NCI-H2227 (cell line): ENCODE data around the gene TGM3.

Experiments
- DNase-seq: peaks from one replicate; lab custom pipeline; 2025; ENCODE audit not compliant: unreplicated experiment; lab: John Stamatoyannopoulos, UW

The TGM3 gene, protein sequence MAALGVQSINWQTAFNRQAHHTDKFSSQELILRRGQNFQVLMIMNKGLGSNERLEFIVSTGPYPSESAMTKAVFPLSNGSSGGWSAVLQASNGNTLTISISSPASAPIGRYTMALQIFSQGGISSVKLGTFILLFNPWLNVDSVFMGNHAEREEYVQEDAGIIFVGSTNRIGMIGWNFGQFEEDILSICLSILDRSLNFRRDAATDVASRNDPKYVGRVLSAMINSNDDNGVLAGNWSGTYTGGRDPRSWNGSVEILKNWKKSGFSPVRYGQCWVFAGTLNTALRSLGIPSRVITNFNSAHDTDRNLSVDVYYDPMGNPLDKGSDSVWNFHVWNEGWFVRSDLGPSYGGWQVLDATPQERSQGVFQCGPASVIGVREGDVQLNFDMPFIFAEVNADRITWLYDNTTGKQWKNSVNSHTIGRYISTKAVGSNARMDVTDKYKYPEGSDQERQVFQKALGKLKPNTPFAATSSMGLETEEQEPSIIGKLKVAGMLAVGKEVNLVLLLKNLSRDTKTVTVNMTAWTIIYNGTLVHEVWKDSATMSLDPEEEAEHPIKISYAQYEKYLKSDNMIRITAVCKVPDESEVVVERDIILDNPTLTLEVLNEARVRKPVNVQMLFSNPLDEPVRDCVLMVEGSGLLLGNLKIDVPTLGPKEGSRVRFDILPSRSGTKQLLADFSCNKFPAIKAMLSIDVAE

DNA sequence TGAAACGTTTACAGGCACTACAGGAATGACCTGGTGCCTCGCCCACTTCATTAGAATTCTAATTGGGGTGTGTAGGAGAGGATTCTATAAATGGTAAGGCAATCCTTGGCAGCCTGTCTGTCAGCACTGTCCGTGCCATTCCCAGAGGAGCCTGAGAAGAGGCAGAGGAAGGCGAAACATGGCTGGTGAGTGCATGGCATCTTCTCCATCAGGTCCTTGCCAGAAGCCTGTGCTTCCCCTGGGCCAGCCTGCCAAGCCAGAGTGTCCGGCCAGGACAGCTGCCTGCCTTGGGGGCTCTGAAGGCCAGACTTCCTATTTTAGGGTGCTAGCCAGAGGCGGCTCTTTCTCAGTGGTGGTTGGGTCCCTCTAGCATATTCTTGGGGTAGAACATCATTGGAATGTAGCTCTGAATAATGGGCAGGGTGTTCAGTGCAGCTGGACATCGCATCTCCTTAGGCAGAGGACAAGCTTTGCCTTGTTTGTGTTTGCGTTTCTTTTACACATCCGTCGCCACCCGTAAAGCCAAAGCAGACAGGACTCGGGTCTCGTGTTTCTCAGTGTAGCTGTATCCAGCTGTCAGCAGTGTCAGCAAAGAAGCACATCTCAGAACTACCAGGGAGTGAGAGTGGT lies at the start of gene TGM3:
Gene TGM3, plus strand, starts transcription at position 116 of the 630 bp plus-strand sequence. Its CDS starts 63 bp downstream, at position 179.
- no peak for DNase-seq

DNA sequence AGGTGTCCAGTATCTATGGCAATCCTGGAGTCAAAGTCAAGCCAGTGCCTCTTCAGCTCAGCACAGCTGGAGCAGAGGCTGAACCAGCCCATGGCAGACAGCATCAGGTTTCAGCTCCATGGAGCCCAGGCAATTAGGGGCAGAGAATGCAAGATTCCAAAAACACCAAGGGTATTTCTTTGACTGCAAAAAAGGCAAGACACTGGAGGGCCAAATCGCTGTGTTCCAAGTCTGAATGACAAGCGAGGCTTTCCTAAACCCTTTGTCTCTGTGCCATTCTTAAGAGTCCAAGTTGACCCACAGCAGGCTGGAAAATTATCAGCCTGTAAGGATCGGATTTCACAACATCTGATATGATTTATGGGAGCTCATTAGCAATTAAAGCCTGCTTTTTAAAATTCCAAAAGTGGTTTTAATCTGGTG lies 49.7 kb upstream of the TGM3 start:
- DNase-seq = no peak

DNA sequence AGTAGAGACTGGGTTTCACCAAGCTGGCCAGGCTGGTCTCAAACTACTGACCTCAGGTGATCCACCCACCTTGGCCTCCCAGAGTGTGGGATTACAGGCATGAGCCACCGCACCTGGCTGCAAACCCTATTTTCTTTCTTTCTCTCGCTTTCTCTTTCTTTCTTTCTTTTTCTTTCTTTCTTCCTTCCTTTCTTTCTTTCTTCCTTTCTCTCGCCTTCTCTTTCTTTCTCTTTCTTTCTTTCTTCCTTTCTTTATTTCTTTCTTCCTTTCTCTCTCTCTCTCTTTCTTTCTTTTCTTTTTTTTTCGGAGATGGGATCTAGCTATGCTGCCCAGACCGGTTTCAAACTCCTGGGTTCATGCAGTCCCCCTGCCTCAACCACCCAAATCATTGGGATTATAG lies 47.0 kb upstream of the TGM3 start:
- no peak for DNase-seq

DNA sequence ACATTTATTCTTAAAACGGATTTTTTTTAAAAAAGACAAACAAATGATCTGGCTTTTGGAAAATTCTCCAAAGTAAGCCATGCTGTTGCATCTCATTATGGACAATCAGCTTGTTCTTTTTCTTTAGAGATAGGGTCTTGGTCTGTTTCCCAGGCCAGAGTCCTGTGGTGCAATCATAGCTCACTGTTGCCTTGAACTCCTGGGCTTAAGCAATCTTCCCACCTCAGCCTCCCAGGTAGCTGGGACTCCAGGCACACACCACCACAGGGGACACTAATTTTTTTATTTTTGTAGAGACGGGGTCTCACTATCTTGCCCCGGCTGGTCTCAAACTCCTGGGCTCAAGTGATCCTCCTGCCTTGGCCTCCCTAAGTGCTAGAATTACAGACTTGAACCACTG lies 45.9 kb upstream of the TGM3 start:
- DNase-seq = no peak

DNA sequence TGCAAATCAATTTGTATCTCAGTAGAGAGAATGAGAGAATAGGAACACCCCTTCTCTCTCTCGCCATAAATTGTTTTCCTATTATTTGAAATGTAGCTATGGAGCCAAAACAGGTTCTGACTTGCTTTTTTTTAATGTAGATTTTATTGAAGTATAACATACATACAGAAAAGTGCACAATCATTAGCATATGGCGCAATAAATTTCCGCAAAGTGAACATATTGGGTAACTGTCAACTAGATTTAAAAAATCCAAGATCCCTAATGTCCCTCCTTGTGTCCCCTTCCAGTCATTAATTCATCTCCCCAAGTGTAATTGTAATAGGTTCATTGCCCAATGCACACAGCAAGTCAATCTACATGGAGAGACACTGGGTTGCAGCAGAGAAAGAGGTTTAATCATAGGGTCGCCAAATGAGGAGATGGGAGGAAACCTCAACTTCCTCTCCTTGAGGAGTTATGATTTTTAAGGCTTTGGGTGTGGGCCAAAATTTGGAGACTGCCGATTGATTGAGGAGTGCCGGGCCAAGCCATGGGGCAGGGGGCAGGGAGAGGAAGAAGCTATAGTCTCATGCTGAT lies 43.3 kb upstream of the TGM3 start:
- no peak for DNase-seq

DNA sequence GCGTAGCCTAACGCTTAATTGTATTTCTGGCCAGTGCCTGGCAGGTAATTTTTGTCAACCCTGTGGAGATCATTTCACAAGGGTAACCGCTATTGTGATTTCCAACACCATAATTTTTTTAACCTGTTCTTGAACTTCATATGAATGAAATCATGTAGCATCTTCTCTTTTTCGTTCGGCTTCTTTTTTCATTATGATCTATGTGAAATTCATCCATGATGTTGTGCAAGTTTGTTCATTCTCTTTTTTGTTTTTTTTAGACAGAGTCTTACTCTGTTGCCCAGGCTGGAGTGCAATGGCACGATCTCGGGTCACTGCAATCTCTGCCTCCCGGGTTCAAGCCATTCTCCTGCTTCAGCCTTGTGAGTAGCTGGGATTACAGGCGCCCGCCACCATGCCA lies 42.5 kb upstream of the TGM3 start:
- no peak for DNase-seq

DNA sequence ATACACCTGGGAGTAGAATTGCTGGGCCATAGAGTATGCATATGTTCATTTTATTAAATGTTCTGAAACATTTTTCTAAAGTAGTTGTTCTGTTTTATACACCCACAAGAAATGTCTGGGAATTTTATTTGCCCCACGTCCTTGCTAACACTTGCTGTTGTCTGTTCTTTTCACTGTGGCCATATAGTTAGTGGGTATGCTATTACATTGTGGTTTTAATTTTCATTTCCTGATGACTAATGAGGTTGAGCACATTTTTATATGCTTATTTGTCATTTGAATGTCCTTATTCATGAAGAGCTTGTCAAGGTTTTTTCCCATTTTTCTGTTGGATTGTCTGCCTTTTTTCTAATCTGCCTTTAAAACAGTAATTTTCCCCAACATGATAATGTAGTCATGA lies 41.5 kb upstream of the TGM3 start:
- DNase-seq = no peak

DNA sequence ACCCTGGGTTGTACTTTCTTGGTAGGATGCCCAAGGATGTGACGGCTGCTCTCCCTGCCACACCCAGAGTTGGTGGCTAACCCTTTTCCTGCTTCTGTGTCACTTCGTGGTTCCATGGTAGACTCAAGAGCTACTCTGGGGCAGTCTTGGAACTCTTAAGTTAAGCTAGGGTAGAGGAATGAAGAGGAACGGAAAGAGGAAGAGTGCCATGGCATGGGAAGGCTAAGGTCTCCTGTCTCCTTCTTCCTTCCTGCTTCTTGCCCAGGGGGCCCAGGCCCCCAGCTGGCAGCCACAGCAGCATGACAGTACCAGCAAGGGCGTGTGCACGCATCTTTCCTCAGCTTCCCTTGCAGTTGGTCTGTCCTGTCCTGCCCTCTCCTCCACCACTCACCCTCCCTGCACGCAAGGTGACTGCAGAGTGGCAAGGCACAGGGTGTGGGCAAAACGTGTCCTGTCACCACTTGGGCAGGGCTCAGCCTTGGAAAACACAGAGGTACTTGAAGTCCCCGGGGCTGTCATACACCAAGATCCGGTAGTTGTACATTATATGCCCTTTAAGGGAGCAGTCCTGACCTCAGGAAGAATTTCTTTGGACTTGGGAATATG lies 39.8 kb upstream of the TGM3 start:
- DNase-seq = no peak

DNA sequence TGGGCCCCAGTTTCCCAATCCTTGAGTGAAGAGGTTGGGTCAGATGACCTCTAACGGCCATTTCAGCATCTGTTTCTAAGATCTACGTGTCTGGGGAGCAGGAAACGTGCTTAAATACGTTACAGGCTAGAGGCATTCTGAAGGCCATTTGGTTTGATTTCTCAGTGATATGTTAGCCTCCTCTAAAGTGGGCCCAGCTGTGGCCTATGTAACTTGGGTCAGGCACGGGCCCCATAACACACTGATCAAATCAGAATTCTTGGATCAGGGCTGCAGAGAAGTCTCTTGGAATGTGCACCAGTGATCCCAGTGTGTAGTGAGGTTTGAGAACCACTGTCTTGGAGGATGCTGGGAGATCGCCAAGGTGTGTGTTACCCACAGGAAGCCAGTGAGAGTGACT lies 36.1 kb upstream of the TGM3 start:
- DNase-seq = no peak

DNA sequence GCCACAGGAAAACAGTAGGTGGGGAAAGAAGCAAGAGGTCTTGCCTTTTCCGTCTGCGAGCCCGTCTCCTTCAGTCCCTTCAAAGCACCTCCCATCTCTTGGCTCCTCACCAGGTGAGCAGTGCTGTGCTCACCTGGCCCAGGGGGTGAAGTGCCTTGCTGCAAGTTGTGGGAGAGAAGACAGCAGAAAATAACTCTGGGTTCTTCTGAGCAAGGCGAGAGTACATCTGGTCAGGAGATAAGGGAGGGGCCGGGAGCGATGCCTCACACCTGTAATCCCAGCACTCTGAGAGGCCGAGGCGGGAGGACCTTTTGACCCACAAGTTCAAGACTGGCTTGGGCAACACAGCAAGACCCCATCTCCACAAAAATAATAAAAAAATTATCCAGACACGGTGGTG lies 35.6 kb upstream of the TGM3 start:
- DNase-seq = no peak

DNA sequence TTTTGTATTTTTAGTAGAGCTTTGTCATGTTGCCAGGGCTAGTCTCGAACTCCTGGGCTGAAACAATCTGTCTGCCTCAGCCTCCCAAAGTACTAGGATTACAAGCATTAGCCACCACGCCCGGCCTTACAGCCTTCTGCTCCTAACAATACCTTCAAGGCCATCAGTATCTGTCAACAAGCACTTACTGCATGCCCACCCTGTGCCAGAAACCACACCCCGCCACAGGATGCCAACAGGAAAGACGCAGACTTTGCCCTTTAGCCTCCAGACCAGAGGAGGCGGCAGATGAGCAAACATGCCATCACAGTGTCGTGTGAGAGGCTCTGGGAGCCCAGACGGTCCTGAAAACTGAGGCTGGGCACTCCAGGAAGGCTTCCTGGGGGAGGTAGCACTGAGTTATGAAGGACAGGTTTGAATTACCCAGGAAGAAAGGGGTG lies 34.7 kb upstream of the TGM3 start:
- DNase-seq = no peak

DNA sequence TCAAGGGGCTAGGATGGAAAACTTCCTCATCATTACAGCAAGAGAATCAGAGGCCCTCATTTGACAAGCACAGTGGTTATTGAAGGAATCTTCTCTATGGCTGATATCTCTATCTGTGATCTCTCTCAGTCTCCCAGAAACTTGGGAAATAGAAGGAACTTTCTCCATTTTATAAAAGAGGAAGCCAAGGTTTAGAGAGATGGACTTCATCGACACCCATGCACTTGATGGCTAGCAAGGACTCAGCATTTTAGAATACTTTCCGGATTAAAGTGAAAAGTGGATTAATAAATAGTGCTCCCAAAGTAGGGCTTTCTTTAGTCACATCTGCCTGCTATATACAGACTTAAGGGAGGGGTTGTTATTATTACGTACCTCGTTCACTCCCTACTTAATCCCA lies 34.2 kb upstream of the TGM3 start:
- no peak for DNase-seq

DNA sequence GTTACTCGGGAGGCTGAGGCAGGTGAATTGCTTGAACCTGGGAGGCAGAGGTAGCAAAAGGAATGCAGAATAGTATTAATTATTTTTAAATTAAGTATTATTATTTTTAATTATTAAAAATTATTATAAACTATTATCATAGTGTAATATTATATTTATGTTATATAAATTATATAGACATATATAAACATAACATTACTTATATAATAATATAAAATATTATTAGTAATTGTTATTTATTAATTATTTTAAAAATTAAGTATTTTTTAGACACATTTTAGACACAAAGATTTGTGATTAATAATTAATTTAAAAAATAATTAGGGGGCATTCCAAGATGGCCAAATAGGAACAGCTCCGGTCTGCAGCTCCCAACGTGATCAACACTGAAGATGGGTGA lies 31.7 kb upstream of the TGM3 start:
- DNase-seq = no peak

DNA sequence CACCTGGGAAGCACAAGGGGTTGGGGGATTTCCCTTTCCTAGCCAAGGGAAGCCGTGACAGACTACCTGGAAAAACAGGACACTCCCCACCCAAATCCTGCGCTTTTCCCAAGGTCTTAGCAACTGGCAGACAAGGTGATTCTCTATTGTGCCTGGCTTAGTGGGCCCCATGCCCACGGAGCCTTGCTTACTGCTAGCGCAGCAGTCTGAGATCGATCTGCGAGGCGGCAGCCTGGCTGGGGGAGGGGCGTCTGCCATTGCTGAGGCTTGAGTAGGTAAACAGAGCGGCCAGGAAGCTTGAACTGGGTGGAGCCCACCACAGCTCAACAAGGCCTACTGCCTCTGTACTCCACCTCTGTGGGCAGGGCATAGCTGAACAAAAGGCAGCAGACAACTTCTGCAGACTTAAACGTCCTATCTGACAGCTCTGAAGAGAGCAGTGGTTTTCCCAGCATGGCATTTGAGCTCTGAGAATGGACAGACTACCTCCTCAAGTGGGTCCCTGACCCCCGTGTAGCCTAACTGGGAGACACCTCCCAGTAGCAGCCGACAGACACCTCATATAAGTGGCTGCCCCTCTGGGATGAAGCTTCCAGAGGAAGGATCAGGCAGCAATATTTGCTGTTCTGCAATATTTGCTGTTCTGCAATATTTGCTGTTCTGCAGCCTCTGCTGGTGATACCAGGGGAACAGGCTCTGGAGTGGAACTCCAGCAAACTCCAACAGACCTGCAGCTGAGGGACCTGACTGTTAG lies 31.0 kb upstream of the TGM3 start:
- peak; percentile 11 for DNase-seq

DNA sequence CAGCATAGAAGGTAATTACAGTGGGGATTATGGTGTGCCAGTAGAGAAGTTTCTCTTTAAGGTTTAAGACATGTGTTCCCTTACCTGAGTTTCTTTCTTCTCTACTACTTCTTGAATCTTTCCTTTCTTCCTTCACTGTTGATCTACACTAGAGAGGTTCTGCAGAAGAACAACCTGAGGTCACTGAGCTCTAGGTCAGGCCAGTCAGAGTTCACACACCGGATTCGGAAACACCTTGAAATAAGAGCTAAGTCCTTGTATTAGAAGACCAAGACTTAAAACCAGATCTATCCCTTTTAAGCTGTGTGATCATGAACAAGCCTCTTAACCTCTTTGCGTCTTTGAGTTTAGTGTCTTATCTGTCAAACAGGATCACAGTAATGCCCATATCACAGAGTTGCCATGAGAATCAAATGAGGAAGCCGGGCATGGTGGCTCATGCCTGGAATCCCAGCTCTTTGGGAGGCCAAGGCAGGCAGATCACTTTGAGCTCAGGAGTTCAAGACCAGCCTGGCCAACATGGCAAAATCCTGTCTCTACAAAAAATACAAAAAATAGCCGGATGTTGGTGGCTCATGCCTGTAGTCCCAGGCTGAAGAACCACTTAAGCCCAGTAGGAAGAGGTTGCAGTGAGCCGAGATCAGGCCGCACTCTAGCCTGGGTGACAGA lies 22.0 kb upstream of the TGM3 start:
- DNase-seq = no peak

DNA sequence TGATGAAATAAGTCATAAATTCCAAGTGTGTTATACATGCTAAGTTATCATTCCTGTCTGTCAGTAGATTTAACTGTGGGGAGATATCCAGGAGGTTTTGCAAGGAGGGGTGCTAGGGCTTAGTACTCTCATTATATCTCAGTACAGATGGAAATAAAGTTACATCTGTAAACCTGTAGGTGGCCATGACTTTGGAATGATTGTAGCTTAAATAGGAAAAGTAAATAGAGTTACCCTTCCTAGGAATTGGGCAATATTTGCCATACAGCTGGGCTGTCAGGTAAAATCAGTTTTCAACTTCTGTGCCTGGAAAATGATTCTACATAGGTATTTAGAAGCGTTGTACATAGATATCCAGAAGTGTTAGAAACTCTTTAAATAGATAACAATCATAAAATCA lies 19.8 kb upstream of the TGM3 start:
- no peak for DNase-seq

DNA sequence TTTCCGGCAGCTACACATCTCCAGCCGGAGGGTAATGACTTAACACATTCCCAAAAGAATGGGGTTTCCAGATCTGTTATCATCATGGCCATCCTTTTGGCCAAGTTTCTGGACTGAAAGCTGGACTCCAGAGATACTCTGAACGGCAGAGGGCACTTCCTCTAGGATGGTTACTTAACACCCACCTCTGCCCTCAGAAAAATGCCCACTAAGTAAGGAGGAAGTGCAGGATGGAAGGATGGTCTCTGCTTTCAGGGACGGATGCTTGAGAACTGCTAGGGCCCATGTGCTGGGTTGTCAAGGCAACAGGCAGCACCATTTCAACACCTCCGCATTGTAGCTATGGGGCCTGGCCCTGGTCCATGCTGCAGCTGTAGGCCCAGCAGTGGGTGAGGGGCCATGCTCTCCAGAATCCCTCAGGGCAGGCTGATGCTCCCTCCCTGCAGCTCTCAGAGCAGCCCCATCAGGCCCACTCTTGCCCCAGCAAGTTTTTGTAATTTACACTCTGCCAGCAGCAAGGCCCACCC lies 16.5 kb upstream of the TGM3 start:
- DNase-seq = no peak

DNA sequence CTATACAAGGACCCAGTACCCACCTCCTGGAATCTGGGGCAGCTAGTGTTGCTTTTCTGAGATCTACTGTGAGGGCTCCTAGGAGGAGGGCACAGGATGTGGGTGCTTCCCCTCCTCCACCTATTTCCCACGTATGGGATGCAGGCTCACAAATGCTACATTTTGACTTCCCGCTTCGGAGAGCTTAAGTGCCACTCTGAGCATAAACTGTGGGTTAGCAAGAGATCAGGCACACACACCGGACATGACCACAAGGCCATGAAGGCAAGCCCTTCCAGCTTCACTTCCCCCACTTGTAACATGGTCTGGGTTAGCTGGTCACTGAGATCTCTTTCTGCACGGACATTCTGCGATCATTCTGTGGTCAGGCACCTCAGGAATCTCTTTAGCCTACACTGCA lies 15.7 kb upstream of the TGM3 start:
- DNase-seq = no peak

DNA sequence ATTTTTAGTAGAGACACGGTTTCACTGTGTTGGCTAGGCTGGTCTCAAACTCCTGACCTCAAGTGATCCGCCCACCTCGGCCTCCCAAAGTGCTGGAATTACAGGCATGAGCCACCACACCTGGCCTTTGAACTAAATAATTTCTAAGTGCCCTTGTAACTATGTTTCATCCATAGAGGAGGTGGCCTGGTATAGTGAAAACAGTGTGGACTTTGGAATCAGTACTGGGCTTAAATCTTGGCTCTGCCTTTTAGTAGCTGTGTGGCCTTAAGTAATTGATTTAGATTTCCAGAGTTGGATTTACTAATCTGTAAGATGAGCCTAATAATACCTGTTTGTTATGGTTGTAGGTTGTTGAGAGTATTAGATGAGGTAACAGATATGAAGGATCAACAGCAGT lies 14.2 kb upstream of the TGM3 start:
- no peak for DNase-seq

DNA sequence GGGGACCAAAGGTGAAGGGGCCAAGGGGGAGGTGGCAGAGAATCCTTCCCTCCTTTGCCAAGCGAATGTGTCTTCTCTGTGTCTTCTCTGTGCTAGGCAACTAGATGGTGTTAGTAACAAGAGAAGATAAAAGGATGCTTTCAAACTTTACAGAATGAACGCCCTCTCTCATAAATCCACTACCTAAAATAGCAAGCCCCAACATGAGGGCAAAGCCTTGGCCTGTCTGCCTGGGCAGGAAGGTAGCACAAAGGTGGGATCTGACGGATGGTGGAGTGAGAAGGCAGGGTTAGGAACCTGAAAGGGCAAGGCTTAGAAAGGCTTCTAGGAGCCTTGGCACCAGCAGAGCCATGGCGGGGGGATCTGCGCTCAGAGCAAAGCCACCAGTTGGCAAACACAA lies 13.6 kb upstream of the TGM3 start:
- no peak for DNase-seq
